Parathyroid adenoma (tissue), 2 donors: ENCODE measurements around the gene BMPR2.

Experiments used
- H2AFZ ChIP-seq: fragments of 300-600 bp; sonication (generic); one replicate; pipeline ENCODE4 v1.7.0; 2017; ENCODE audit warnings: antibody characterized with exemption, mild to moderate bottlenecking
- H3K27ac ChIP-seq: fragments of 300-600 bp; sonication (generic); one replicate; pipeline ENCODE4 v1.7.0; 2017
- H3K27me3 ChIP-seq: fragments of 300-600 bp; sonication (generic); one replicate; pipeline ENCODE4 v1.7.0; 2017; ENCODE audit warnings: low read length; ENCODE audit not compliant: control insufficient read depth, insufficient read depth
- H3K36me3 ChIP-seq: fragments of 300-600 bp; sonication (generic); one replicate; pipeline ENCODE4 v1.7.0; 2017; ENCODE audit warnings: low read length; ENCODE audit not compliant: control insufficient read depth, insufficient read depth
- H3K4me1 ChIP-seq: fragments of 300-600 bp; sonication (generic); one replicate; pipeline ENCODE4 v1.7.0; 2017; ENCODE audit warnings: control low read depth
- H3K4me2 ChIP-seq: fragments of 300-600 bp; sonication (generic); one replicate; pipeline ENCODE4 v1.7.0; 2017; ENCODE audit warnings: low read length
- H3K4me3 ChIP-seq: fragments of 300-600 bp; sonication (generic); one replicate; pipeline ENCODE4 v1.7.0; 2017; ENCODE audit warnings: low read depth, low read length
- H3K79me2 ChIP-seq: fragments of 300-600 bp; sonication (generic); one replicate; pipeline ENCODE4 v1.7.0; 2017; ENCODE audit warnings: control low read depth
- H3K9ac ChIP-seq: fragments of 300-600 bp; sonication (generic); one replicate; pipeline ENCODE4 v1.7.0; 2017; ENCODE audit warnings: mild to moderate bottlenecking
- H3K9me3 ChIP-seq: fragments of 300-600 bp; sonication (generic); one replicate; pipeline ENCODE4 v1.7.0; 2017; ENCODE audit warnings: low read length; ENCODE audit not compliant: control insufficient read depth
- TF ChIP-seq, protein P1 (sequence below): fragments of 300-600 bp; sonication (generic); IDR thresholded peaks from one replicate; pipeline ENCODE4 v1.7.0; 2017; ENCODE audit warnings: antibody characterized with exemption, mild to moderate bottlenecking
- donor health status: primary hyperparathyroidism.

Gene BMPR2

DNA sequence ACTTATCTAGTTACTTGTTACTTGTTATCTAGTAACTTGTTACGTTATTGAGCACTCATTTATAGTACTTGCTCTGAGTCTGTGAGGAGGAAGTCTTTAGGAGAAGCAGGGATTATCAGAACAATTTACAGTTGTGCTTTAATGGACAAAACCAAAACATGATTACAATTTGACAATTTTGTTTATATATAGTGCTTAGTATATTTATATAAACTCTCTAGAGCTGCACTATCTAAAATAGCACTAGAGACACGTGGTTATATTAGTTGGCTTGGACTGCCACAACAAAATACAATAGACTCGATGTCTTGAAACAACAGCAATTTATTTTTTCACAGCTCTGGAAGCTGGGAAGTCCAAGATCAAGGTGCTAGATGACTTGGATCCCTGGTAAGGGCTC lies 78.4 kb downstream of the BMPR2 start:
- H3K27me3 ChIP-seq, result no peaks in the 10 kb centered on the region
- H3K9me3 ChIP-seq, result no peaks in the 10 kb centered on the region
- TF ChIP-seq, protein P1, sequence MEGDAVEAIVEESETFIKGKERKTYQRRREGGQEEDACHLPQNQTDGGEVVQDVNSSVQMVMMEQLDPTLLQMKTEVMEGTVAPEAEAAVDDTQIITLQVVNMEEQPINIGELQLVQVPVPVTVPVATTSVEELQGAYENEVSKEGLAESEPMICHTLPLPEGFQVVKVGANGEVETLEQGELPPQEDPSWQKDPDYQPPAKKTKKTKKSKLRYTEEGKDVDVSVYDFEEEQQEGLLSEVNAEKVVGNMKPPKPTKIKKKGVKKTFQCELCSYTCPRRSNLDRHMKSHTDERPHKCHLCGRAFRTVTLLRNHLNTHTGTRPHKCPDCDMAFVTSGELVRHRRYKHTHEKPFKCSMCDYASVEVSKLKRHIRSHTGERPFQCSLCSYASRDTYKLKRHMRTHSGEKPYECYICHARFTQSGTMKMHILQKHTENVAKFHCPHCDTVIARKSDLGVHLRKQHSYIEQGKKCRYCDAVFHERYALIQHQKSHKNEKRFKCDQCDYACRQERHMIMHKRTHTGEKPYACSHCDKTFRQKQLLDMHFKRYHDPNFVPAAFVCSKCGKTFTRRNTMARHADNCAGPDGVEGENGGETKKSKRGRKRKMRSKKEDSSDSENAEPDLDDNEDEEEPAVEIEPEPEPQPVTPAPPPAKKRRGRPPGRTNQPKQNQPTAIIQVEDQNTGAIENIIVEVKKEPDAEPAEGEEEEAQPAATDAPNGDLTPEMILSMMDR, result no peak
- no peak overlapping the region for H3K9ac ChIP-seq
- H3K4me2 ChIP-seq, result no peak overlapping the region
- H3K79me2 ChIP-seq, result peaks cover 3% of the 10 kb centered on the region
- H3K4me3 ChIP-seq, result no peak overlapping the region
- no peak overlapping the region for H3K27ac ChIP-seq
- no peaks in the 10 kb centered on the region for H3K4me1 ChIP-seq
- no peaks in the 10 kb centered on the region for H3K36me3 ChIP-seq
- H2AFZ ChIP-seq, result no peak overlapping the region

DNA sequence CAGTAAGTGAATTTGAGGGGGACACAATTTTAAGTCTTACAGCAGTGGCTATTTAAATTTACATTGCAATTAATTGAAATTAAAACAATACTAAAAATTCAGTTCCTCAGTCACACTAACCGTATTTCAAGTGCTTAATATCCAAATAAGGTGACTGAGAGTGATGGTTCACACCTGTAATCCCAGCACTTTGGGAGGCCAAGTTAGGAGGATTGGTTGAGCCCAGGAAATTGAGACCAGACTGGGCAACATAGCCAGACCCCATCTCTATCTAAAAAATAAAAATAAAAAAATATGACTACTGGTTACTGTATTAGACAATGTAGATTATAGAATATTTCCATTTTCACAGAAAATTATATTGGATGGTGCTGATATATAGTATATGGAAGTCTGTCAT lies 79.0 kb downstream of the BMPR2 start:
- TF ChIP-seq, protein P1, result no peak
- Histone ChIP-seq H2AFZ (no peak overlapping the region), H3K4me1 (no peaks in the 10 kb centered on the region), H3K4me3 (no peak overlapping the region), H3K79me2 (no peaks in the 10 kb centered on the region), H3K9ac (no peak overlapping the region), H3K27ac (no peak overlapping the region), H3K9me3 (no peaks in the 10 kb centered on the region), H3K27me3 (no peaks in the 10 kb centered on the region), H3K36me3 (no peaks in the 10 kb centered on the region), H3K4me2 (no peak overlapping the region)

DNA sequence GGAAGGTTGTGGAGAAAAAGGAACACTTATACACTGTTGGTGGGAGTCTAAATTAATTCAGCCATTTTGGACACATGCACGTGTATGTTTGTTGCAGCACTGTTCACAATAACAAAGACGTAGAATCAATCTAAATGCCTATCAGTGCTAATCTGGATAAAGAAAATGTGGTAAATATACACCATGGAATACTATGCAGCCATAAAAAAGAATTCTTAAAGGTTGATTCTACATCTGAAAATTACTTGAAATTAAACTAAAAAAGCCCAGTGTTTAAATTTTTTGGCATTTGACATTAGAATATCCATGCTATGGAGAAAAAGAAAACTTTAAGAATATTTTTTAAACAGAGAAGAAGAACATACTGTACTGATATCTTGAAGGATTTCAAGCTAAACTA lies 84.0 kb downstream of the BMPR2 start:
- Histone ChIP-seq H3K4me3 (no peak overlapping the region), H3K36me3 (no peaks in the 10 kb centered on the region), H3K79me2 (peaks cover 3% of the 10 kb centered on the region), H3K27me3 (no peaks in the 10 kb centered on the region), H3K27ac (no peak overlapping the region), H3K9me3 (no peaks in the 10 kb centered on the region), H3K4me2 (no peak overlapping the region), H3K4me1 (no peaks in the 10 kb centered on the region), H3K9ac (no peak overlapping the region), H2AFZ (no peak overlapping the region)
- TF ChIP-seq, protein P1, result no peak

DNA sequence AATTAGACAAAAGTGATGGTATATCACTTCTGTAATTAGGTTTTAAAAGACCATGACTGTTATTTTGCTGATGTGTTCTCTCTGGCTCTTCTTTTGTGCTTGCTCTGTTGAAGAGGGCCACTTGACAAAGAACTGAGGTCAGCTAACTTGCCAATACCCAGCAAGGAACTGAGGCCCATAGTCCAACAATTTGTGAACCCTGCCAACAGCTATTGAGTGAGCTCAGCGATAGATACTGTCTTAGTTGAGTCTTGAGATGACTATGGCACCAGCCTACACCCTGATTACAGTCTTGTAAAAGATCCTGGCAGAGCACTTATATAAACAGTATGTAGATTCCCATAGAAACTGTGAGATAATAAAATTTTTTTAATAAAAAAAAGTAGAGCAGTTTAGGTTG lies 103.0 kb downstream of the BMPR2 start:
- Histone ChIP-seq H3K36me3 (no peaks in the 10 kb centered on the region), H3K4me1 (no peaks in the 10 kb centered on the region), H3K9ac (no peak overlapping the region), H3K27ac (no peak overlapping the region), H3K27me3 (no peaks in the 10 kb centered on the region), H3K4me3 (no peak overlapping the region), H3K9me3 (no peaks in the 10 kb centered on the region), H2AFZ (no peak overlapping the region), H3K4me2 (no peak overlapping the region), H3K79me2 (peaks cover 7% of the 10 kb centered on the region)
- TF ChIP-seq, protein P1, result no peak

DNA sequence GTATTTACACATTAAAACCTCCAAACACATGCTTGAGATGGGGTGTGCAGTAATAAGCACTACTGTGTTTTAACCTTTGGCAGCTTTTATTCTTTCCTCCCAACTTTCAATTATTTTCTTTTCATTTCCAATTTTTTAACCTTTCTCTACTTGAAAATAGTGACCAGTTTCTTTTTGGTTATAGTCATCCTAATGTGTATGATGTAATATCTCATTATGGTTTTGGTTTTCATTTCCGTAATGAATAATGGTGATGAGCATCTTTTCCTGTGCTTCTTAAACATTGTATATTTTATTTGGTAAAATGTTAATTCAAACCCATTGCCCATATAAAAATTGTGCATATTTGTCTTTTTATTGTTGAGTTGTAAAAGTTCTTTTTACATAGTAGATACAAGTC lies 103.5 kb downstream of the BMPR2 start:
- H3K4me2 ChIP-seq, result no peak overlapping the region
- no peaks in the 10 kb centered on the region for H3K27me3 ChIP-seq
- no peak overlapping the region for H3K4me3 ChIP-seq
- H2AFZ ChIP-seq, result no peak overlapping the region
- no peak overlapping the region for H3K27ac ChIP-seq
- peaks cover 5% of the 10 kb centered on the region for H3K79me2 ChIP-seq
- no peak overlapping the region for H3K9ac ChIP-seq
- no peaks in the 10 kb centered on the region for H3K4me1 ChIP-seq
- no peaks in the 10 kb centered on the region for H3K36me3 ChIP-seq
- no peaks in the 10 kb centered on the region for H3K9me3 ChIP-seq
- TF ChIP-seq, protein P1, result no peak
